Stimulated activated CD4-positive, alpha-beta T cell treated with anti-CD3 and anti-CD28 coated beads, Interleukin-12 subunit alpha, Interleukin-12 subunit beta, amount 100 ng/mL, for 24 hours (primary cell): ENCODE measurements around the gene MOSMO.
A peak's percentile ranks its signal among the peaks of the same experiment; 100 is the strongest.
"Not testable (repeated sequence)": the region's sequence is repeated elsewhere in the genome, so short reads cannot be mapped to it uniquely, and the experiment has no call there.

Experiments used
- DNase-seq, 2 experiments: peaks; one replicate each; pipeline ENCODE4 v3.0.0-alpha.2; 2020; ENCODE audit warnings: low read depth in 2 of 2

MOSMO gene

GRCh38 chr16:22003195-22003594 is 4.7 kb upstream of the MOSMO start:
- DNase-seq, result no peak

DNA sequence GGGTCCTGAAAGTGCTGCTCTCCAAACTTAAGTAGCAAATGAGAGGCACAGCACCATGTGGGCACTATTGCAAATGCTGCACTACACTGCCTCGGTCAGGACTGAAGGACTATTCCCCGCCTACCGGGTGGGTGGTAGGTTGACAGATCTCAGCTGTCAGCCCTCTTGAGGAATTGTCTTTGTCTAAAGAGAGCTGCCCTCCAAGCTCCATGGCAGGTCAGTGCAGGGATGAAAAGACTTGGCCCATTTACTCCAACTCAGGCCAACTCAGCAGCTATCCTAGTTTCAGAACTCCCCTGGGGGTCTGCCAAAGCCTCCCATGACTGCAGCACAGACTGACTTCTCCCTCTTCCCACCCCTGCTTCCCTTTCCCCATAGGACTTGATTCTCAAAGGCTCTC is 3.6 kb upstream of the MOSMO start:
- no peak for DNase-seq

- no peak for DNase-seq
Measured at GRCh38 chr16:22005746-22006145, 2.2 kb upstream of the MOSMO start.

DNA sequence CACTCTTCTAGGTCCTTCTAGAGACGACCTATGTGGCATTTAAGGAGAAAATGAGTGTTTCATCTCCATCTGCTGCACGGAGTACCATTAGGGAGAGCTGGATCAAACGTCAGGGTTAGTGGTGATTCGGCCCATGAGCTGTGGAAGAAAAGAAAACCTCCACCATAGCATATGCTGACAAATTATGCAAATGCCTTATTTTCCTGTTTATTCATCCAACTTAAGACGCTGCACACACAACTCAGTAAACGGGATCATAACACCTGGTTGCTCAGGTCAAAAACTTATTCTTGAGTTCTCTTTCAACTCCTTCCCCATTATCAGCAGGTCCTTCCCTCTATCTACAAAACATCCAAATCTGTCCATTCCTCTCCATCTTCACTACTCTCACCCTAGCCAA is 1.3 kb upstream of the MOSMO start:
- DNase-seq, result no peak

- no peak for DNase-seq
Measured at GRCh38 chr16:22007159-22007508, 777 bp upstream of the MOSMO start.

DNA sequence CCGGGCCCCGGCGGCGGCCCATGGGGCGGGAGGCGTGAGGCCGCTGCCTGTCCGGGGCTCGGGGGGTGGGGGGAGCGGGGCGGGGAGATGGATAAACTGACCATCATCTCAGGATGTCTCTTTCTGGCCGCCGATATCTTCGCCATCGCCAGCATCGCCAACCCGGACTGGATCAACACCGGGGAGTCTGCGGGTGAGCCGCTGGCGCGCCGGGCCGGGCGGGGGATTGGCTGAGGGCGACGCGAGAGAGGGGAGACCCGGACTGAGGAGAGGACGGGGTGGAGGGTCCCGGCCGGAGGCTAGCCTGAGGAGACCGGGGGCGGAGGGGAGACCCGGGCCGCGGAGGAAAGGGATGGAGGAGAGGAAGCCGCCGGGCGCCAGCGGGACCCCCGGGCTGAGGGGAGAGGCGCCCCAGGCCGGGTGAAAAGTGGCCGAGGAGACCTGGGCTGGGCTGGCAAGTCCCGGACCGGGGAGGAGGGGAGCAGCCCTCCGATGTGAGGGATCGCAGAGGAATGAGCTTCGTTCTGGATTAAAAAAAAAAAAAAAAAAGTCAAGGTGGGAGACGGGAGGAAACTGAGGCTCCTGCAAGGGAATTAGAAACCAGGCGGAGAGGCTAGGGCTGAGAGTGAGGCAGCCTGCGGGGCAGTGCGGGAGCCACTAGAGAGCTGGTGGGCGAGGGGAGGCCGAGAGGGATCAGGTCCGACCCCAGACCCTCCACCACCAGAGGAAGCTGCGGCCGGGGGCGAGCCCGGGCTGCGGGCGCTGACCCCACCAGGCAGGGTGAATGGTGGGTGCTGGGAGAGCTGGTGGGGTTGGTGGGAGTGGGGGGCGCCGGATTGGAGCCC is 526 bp downstream of the MOSMO start:
- DNase-seq, result peak in 1 of 2 experiments; percentile 12

GRCh38 chr16:22010902-22011301 is 3.0 kb downstream of the MOSMO start:
- no peak for DNase-seq

GRCh38 chr16:22012241-22012640 is 4.3 kb downstream of the MOSMO start:
- DNase-seq, result no peak

DNA sequence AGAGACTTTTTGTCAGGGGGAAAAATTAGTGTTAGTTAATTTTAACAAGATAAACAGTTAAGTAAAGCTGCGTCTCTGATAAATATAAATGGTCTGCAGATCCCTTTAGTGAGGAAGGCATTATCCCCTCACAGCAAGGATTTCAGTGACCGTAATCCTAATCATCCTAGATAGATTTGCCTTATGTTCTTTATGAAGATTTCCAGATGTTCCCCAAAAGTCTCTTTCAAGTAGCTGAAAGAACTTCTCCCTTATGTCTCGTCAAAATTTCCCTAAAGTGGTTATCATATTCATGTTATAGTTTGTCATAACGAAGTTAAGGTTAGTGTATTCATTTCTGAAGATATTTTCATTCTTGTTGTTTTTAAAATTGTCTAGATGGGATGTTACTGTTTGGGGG is 5.6 kb downstream of the MOSMO start:
- no peak for DNase-seq

- no peak for DNase-seq
Measured at GRCh38 chr16:22014271-22014873, 6.5 kb downstream of the MOSMO start.

- no peak for DNase-seq
Measured at GRCh38 chr16:22016927-22017326, 9.0 kb downstream of the MOSMO start.

GRCh38 chr16:22018559-22018958 is 10.6 kb downstream of the MOSMO start:
- DNase-seq, result no peak

GRCh38 chr16:22022151-22022550 is 14.2 kb downstream of the MOSMO start:
- DNase-seq, result no peak

DNA sequence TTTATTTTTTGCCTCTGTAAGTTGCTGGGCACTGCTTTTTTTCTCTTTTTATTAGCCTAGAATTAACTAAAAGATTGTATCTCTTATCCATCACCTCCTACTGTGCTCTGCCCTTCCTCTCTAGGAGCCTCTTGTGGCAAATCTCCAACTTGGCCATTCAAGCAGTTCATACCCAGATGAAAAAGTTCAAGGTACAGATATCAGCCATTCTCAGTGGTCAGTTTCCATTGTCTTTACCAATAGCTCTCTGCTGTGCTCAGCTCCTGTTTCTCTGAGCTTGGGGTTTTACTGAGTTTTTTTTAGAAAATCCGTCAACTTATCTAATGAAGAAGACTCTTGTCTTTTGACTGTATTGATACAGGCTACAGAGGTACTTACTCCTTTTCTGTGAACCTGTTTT is 15.6 kb downstream of the MOSMO start:
- no peak for DNase-seq

GRCh38 chr16:22024785-22025184 is 16.9 kb downstream of the MOSMO start:
- DNase-seq, result not testable (repeated sequence)

DNA sequence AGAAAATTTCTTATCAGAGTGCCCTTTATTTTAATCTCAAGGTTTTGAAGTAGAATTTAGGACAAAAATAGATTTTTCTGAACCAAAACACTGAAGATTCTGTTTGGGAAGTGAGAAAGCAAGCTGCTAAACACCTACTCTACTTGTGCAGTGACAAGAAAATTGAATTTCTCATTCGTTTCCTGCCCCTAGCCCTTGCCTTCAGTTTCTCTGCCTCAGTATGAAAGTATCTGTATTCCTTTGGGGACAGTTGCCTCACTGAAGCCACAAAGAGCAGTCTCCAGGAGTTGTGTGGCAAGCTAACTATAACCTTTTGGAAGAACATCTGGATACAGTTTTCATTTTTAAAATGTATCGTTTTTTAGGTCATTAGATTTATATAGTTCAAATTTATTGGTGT is 19.7 kb downstream of the MOSMO start:
- no peak for DNase-seq

GRCh38 chr16:22029632-22030031 is 21.7 kb downstream of the MOSMO start:
- no peak for DNase-seq

DNA sequence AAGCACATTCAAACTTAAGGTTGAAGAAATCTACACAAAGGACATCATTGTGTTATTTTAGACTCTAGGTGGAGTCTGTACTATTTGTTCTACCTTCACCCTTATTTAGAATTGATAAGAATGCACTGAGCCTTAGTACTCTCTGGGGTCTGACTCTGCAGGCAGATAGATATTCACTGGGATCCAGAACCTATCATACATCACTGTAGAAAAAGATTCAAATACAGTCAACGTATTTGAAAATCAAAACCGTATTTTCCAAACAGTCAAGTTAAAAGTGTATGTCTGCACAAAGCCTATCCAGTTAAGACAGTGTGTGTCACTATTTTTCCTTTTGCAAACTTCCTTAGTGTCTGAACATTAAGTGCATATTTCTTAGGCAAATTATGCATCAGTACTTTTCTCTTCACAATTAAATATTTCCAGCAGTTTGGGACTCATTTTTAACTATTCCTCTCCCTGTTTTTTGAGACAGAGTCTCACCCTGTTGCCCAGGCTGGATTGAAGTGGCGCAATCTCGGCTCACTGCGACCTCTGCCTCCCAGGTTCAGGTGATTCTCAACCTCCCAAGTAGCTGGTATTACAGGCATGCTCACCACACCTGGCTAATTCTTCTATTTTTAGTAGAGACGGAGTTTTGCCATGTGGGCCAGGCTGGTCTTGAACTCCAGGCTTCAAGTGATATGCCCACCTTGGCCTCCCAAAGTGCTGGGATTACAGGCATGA is 22.3 kb downstream of the MOSMO start:
- DNase-seq, result no peak

GRCh38 chr16:22031483-22032083 is 23.7 kb downstream of the MOSMO start:
- DNase-seq, result no peak

GRCh38 chr16:22034503-22034902 is 26.6 kb downstream of the MOSMO start:
- no peak for DNase-seq

GRCh38 chr16:22035153-22035552 is 27.2 kb downstream of the MOSMO start:
- DNase-seq, result no peak

GRCh38 chr16:22043882-22044281 is 36.0 kb downstream of the MOSMO start:
- DNase-seq, result not testable (repeated sequence)
